Upper lobe of left lung (tissue), 6 donors: ENCODE results near the gene SLC35F3. TPM values are rescaled to one million over a fixed set of nuclear protein-coding genes. Genes with fewer than 3 reads are reported as not detected.
A peak's percentile ranks its signal among the peaks of the same experiment; 100 is the strongest.

ENCODE experiments used
- ATAC-seq, 2 donors: fragments of 200-7000 bp; cut with Tn5 transposase; one replicate each; pipeline ENCODE4 v1.9.1; 2022; ENCODE audit warnings: mild to moderate bottlenecking in 2 of 2, moderate library complexity in 2 of 2; ENCODE audit not compliant: low FRiP score in 2 of 2
- DNase-seq, 2 donors: peaks; one replicate each; pipeline ENCODE4 v3.0.0-alpha.2; 2019 to 2020
- H3K27ac ChIP-seq, 4 donors: fragments of 200-600 bp; sonication (generic); one replicate each; pipeline ENCODE4 v1.5.1; 2016 to 2019
- H3K27me3 ChIP-seq, 4 donors: fragments of 200-600 bp; sonication (generic); one replicate each; pipeline ENCODE4 v1.5.1; 2017 to 2019
- H3K36me3 ChIP-seq, 4 donors: fragments of 200-600 bp; sonication (generic); one replicate each; pipeline ENCODE4 v1.5.1; 2016 to 2019
- H3K4me1 ChIP-seq, 4 donors: fragments of 200-600 bp; sonication (generic); one replicate each; pipeline ENCODE4 v1.5.1; 2018 to 2019
- H3K4me3 ChIP-seq, 4 donors: fragments of 200-600 bp; sonication (generic); one replicate each; pipeline ENCODE4 v1.5.1; 2017 to 2019; ENCODE audit warnings: mild to moderate bottlenecking in 2 of 4, moderate library complexity in 1 of 4
- H3K9me3 ChIP-seq, 4 donors: fragments of 200-600 bp; sonication (generic); one replicate each; pipeline ENCODE4 v1.5.1; 2018 to 2019
- CTCF ChIP-seq, 6 experiments: fragments of 450-650 bp in 4 of 6; fragments of 200-600 bp in 2 of 6; sonication (generic) in 2 of 6; IDR thresholded peaks; one replicate each; pipeline ENCODE4 v1.5.1; 2016 to 2019; ENCODE audit warnings: antibody characterized with exemption in 6 of 6
- EP300 ChIP-seq, 4 donors: sonication (generic); formaldehyde crosslinking; IDR thresholded peaks; one replicate each; pipeline ENCODE4 v1.5.1; 2017; ENCODE audit warnings: antibody characterized with exemption in 4 of 4, control low read depth in 2 of 4
- POLR2A ChIP-seq, 4 donors: fragments of 450-650 bp; IDR thresholded peaks; one replicate each; pipeline ENCODE4 v1.5.1; 2016 to 2017; ENCODE audit warnings: antibody characterized with exemption in 4 of 4, mild to moderate bottlenecking in 2 of 4
- POLR2AphosphoS5 ChIP-seq, 2 donors: sonication (generic); formaldehyde crosslinking; IDR thresholded peaks; one replicate each; pipeline ENCODE4 v1.5.1; 2017; ENCODE audit warnings: antibody characterized with exemption in 2 of 2
- WGBS, 2 donors: methylation state at CpG; one replicate each; pipeline ENCODE4 v1.1.5; 2017 to 2018; 5-methylcytosine and 5-hydroxymethylcytosine counted together
- total RNA-seq, 6 donors: library from RNA; depleted of rRNA in 4 of 6; stranded (reverse); fragments of >200 nt in 4 of 6; gene quantifications; one replicate each; pipeline versions ENCODE4 v1.1.0 to v1.2.1, GENCODE V29; 2016 to 2021
- donor health status: DM: no; HTN: no; CAD: no; lungs with moderate emphysema.
- donor health status: DM: no; HTN: yes; CAD: no; lungs with severe emphysema.

SLC35F3 gene
- total RNA-seq, 6 donors from 2014 or later, result 0.30 to 1.7 (median 0.40) TPM; not detected in 1

- no peak overlapping the region for H3K27ac ChIP-seq
- no peak overlapping the region for H3K4me3 ChIP-seq
- no peak for TF ChIP-seq POLR2A (IDR thresholded peaks at IDR 0.05)
- TF ChIP-seq POLR2AphosphoS5 (IDR thresholded peaks at IDR 0.05), result no peak
- TF ChIP-seq EP300 (IDR thresholded peaks at IDR 0.05), result no peak
- TF ChIP-seq CTCF (IDR thresholded peaks at IDR 0.05), result no peak
- no peaks in the 10 kb centered on the region for H3K4me1 ChIP-seq
- H3K27me3 ChIP-seq, result no peaks in the 10 kb centered on the region
- H3K9me3 ChIP-seq, result no peaks in the 10 kb centered on the region
- DNase-seq (no peak), ATAC-seq (no peak)
- H3K36me3 ChIP-seq, result no peaks in the 10 kb centered on the region
- WGBS, 2 donors, result 81 to 83% methylated on average over 3 of the region's 3 CpGs
Measured at GRCh38 chr1:234107416-234108021, 203.0 kb downstream of the SLC35F3 start.

GRCh38 chr1:234108921-234109320 is 204.4 kb downstream of the SLC35F3 start:
- Histone ChIP-seq H3K9me3 (no peaks in the 10 kb centered on the region), H3K4me3 (no peak overlapping the region), H3K27me3 (no peaks in the 10 kb centered on the region), H3K4me1 (no peaks in the 10 kb centered on the region), H3K36me3 (no peaks in the 10 kb centered on the region), H3K27ac (no peak overlapping the region)
- ATAC-seq (no peak), DNase-seq (no peak)
- TF ChIP-seq EP300 (IDR thresholded peaks at IDR 0.05) (no peak), POLR2AphosphoS5 (IDR thresholded peaks at IDR 0.05) (no peak), CTCF (IDR thresholded peaks at IDR 0.05) (no peak), POLR2A (IDR thresholded peaks at IDR 0.05) (no peak)
- 75% methylated on average over 3 of the region's 3 CpGs for WGBS, 2 donors

- Histone ChIP-seq H3K4me1 (no peaks in the 10 kb centered on the region), H3K27ac (no peak overlapping the region), H3K9me3 (no peaks in the 10 kb centered on the region), H3K27me3 (no peaks in the 10 kb centered on the region), H3K4me3 (no peak overlapping the region), H3K36me3 (no peaks in the 10 kb centered on the region)
- 85 to 95% methylated on average over 5 of the region's 5 CpGs for WGBS, 2 donors
- DNase-seq (no peak), ATAC-seq (no peak)
- TF ChIP-seq POLR2AphosphoS5 (IDR thresholded peaks at IDR 0.05) (no peak), EP300 (IDR thresholded peaks at IDR 0.05) (no peak), POLR2A (IDR thresholded peaks at IDR 0.05) (no peak), CTCF (IDR thresholded peaks at IDR 0.05) (no peak)
Measured at GRCh38 chr1:234109840-234110239, 205.4 kb downstream of the SLC35F3 start.

- no peaks in the 10 kb centered on the region for H3K4me1 ChIP-seq
- no peaks in the 10 kb centered on the region for H3K36me3 ChIP-seq
- no peak for ATAC-seq
- WGBS, 2 donors, result 36 to 45% methylated on average over 17 of the region's 17 CpGs
- peak in 1 of 2 donors; percentile 36 for DNase-seq
- H3K27me3 ChIP-seq, result no peaks in the 10 kb centered on the region
- H3K4me3 ChIP-seq, result no peak overlapping the region
- no peak for TF ChIP-seq EP300 (IDR thresholded peaks at IDR 0.05)
- peak in 3 of 6 experiments; percentile 17 to 34 (median 30) for TF ChIP-seq CTCF (IDR thresholded peaks at IDR 0.05)
- no peak overlapping the region for H3K27ac ChIP-seq
- H3K9me3 ChIP-seq, result no peaks in the 10 kb centered on the region
Measured at GRCh38 chr1:234111458-234112142, 207.1 kb downstream of the SLC35F3 start.
